ENCODE measurements around the gene TAS2R42.
A peak's percentile ranks its signal among the peaks of the same experiment; 100 is the strongest.

The TAS2R42 gene

DNA sequence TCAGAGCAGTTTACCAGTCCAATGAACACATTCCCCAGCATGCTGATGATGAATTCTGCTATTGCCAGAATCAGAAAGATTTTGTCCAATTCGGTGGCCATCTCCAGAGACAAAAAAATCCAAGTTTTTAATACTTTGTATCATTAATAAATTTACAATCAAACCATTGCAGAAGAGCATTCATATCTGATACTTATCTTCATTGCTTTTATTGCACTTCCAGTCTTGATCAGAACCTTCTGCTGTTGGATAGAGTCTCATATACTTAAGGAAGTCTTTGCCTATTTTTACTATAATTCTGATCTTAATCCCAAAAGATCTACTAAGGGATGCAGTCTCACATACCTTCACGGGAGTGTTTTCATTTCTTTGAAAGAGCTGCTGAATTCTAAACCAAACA, at the start of gene TAS2R42:
TSS of gene TAS2R42 (minus strand) at position 101 of the 400 bp plus-strand sequence. CDS start at position 101, 0 bp downstream.
- no peak for DNase-seq

DNA sequence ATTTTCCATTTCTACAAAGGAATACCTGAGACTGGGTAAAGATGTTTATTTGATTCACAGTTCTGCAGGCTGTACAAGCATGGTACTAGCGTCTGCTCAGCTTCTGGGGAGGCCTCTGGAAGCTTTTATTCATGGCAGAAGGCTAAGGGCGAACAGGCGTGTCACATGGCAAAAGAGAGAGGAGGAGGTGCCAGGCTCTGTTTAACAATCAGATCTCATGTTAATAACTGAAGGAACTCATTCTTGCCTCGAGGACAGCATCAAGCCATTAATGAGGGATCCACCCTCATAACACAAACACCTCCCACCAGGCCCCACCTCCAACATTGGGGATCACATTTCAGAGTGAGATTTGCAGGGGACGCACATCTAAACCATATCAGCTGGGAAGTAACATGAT, 46.8 kb upstream of the TAS2R42 start:
- no peak for DNase-seq

GRCh38 chr12:11228296-11228879, 41.7 kb upstream of the TAS2R42 start:
- peak; percentile 1 to 4 for DNase-seq

DNA sequence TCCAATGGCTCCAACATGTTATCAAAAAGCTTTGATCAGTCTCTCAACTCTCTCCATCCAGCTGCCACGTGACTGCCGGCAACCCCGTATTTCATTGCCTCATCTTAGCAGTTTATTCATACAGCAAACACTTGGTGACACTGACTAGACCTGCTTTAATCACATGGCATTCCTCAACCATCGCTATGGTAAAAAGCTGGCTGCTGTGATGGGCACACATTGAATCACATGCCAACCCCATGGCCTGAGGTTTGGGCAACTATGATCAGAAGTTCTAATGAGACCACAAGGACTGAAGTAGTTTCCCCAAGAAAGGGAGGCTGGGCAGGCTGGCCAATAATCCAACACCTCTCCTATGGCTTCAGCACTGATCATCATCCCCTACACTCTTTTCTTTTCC, 40.6 kb upstream of the TAS2R42 start:
- no peak for DNase-seq

DNA sequence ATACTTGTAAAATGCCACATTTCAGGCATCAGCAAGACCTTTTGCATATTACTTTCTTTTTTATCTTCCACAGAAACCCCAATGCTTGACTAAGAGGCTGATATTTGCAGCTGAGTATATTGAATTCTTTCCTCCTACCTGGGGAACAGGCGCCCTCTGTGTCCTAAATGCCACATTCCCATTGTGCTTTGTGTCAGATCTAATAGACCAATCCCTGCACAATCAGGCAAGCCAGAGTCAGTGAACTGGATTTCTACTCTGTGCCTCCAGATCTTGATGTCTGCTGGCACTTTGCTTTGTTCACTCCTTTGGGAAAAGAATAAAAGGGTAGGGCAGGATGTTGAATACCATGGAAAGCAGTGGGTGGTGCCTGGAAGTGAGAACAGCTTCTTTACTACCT, 22.4 kb upstream of the TAS2R42 start:
- DNase-seq = no peak

DNA sequence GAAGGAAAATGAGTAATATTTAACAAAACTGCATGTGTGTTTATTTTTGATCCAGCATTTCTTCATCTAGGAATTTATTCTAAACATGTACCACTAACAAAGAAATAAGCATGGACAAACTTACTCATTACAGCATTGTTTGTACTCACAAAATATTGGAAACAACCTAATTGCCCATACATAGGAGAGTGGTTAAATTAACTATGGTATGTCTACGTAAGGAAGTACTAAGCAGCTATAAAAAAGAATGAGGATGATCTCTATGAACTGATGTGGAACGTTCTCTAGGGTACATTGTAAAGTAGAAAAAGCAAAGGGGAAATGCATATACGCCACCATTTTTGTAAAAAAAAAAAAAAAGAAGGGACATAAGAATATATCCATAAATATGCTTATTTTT, 17.4 kb upstream of the TAS2R42 start:
- no peak for DNase-seq

- no peak for DNase-seq
Measured at GRCh38 chr12:11202811-11203210, 16.1 kb upstream of the TAS2R42 start.

DNA sequence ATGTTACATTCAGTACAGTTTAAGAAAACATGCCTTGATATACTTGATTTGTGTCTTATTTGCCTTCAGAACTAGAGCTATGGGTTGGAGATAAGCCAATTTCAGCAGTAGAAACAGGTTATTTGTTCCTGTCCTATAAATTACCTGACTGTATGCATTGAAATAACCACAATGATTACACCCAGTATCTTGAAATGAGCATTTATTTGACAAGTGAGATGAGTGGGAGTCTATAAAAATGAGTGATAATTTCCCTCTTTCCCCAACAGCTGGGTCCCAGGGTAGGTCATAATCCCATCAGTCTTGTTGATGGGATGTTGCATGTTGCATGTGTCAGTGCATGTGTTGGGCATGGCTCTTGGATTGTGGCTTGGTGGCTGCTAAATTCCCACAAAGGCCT, 3.7 kb downstream of the TAS2R42 start:
- DNase-seq = no peak

GRCh38 chr12:11182529-11182928, 4.2 kb downstream of the TAS2R42 start:
- DNase-seq = no peak

- DNase-seq = no peak
Measured at GRCh38 chr12:11178250-11178649, 8.5 kb downstream of the TAS2R42 start.

- DNase-seq = no peak
Measured at GRCh38 chr12:11174022-11174421, 12.7 kb downstream of the TAS2R42 start.

DNA sequence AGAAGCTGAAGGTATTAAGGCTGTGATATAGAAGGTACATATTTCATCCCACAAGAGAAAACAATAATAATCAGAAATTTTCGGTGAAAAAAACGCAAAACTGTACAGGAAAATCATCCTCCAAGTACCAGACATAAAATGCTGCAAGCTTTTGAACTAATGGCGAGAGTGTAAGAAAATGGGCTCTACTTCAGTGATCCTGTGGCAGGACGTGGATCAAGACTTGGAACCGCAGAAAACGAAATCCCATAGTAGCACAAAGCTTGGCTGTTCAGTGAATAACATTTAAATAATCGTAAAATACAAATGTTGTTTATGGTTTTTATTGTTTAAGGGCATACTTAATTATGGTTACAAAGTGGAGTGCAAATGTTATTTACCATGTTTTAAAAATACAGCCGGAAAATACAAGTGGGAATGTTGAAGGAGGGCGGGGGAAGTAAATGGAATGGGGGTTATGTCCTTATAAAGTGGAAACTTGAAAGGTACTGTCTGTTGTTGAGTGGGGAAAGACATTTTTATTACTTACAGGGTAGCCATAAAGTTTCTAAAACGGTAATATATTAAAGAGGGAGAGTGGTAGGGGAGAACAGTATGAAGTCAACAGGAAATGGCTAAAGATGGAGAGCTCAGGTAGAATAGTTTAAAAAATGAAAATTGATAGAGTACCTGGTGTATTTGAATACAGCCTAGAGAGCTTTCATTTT, 14.6 kb downstream of the TAS2R42 start:
- DNase-seq = no peak

DNA sequence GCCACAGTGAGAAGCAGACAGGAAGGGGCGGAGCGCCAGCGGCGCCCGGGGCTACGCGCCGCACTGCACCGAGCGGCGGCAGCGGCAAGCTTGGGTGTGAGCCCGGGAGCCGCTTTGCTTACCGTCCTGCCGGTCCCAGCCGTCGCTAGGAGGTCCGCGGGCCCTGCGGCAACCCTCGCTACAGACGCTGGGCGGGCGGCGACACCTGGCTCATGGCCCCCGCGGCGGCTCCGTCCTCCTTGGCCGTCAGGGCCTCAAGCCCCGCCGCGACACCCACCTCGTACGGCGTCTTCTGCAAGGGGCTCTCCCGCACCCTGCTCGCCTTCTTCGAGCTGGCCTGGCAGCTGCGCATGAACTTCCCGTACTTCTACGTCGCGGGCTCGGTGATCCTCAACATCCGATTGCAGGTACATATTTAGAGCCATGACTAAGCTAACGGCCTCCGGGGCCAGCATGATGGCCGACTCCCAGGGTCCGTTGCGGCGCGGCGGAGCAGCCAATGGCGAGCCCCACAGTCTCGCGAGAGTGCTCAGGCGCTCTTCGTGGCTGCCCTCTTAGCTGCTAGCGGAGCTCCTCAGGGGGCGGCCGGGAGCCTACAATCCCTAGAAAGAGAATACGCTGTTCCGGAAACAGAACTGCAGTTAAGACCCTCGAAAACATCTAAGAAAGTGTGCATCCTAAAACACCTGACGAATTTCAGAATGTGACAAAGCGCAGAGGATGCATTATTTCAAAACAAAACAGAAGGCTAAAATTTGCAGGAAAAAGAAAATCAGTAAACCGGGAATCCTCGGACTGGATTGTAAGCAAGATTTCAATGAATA, 15.4 kb downstream of the TAS2R42 start, which contains the start of gene SMIM10L1:
TSS of gene SMIM10L1 (plus strand) at position 50 of the 824 bp plus-strand sequence. CDS start at position 213, 163 bp downstream.
- DNase-seq = peak; percentile 87

- no peak for DNase-seq
Measured at GRCh38 chr12:11170810-11171144, 16.0 kb downstream of the TAS2R42 start.

DNA sequence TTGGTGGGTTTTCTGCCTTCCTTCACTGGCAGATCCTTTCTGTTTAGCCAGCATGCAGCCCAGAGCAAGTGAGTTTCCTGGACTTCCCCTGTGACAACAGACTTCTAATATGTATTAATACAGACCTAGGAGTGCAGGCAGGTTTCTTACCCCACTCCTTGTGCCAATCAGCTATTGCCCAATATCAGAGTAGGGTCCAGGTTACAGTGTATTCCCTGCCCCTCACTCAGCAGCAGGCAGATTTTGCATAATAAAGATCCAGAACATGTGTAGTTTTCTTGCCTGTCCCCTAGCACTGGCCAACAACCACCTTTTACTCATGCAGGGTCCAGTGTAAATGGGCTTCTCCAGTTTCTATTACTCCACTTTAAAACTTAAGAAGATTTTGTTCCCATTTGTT, 20.4 kb downstream of the TAS2R42 start:
- no peak for DNase-seq

DNA sequence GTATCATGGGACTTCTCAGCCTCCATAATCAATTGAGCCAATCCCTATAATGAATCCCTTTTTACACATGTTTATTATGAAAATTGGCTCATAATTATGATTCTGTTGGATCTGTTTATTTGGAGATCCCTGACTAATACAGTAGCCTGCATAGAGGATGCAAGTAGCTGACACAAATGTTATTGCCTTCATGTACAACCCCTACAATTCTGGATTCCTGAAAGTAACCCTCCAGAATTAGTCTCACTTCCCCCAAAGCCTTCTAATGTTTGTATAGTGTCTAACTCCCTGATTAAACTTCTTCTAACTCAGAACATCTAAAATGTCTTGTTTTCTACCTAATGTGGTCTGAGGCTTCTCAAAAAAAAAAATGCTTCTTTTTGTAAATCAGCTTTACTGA, 22.4 kb downstream of the TAS2R42 start:
- no peak for DNase-seq

GRCh38 chr12:11162502-11162901, 24.2 kb downstream of the TAS2R42 start:
- DNase-seq = no peak

DNA sequence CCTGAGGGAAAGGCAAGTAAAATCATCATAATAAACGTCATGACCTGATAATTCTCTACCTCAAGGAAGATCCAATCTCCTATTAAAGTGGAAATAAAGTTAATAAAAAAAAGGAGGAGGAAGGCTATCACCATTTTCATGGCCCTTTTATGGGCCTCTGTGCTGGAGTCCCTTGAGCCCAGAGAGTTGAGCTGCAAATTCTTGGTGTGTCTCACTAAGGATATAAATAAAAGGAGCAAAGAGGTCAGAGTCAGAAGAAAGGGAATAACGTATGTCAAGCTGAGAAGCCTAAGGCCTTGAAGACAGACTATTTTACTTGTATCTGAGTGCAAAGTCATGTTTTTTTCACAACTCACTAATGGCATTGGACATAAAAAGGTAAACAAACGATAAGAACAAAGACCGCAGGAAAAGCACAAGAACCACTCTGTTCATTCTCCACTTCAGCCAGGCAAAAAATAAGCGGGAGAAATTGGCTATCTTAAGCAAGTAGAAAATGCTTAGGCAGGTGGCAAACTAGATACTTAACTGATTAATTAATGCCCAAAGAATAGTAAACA, 27.8 kb downstream of the TAS2R42 start:
- no peak for DNase-seq

DNA sequence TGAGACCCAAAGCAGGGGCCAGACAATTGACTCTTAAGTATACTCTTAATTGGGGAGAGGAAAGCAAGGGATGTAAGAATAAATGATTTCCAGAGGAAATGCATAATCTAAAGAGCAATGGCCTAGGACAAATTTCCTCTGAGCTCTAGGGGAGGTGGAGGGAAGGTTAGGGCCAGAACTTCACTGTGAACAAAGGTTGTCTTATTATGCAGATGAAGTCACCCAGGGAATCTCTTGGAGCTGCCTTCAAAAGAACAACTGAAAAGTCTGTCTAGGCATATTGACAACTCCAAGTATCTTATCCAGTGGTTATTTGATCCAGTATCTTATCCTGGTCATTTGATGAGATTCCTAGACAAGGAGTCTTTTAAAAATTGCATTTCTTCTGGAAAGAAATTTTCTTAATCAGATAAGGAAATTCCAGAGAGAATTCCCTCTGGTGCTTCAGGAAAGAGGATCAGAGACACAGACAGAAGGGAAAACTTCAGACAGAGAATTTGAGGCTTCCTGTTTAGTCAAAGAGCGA, 32.3 kb downstream of the TAS2R42 start:
- DNase-seq = no peak

GRCh38 chr12:11152725-11153124, 34.0 kb downstream of the TAS2R42 start:
- no peak for DNase-seq

DNA sequence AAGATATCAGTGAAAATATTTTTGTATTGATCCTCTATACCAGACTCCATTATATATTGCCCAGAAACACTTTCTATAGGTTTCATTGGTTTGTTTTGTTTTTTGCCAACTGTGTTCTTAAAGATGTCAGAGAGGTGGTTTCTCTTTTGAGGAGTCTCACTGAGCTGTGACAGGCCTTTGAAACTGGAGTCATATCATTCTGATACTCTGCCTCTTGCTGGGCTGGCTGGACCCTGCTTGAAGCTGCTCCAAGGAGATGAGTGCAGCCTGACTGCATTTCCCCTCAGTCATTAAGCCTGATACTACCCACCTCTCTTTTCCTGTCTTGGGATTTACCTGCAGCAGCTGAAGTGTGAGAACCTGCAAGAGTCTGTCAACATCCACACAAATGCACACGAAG, 35.9 kb downstream of the TAS2R42 start:
- DNase-seq = no peak

GRCh38 chr12:11147420-11147819, 39.3 kb downstream of the TAS2R42 start:
- no peak for DNase-seq

DNA sequence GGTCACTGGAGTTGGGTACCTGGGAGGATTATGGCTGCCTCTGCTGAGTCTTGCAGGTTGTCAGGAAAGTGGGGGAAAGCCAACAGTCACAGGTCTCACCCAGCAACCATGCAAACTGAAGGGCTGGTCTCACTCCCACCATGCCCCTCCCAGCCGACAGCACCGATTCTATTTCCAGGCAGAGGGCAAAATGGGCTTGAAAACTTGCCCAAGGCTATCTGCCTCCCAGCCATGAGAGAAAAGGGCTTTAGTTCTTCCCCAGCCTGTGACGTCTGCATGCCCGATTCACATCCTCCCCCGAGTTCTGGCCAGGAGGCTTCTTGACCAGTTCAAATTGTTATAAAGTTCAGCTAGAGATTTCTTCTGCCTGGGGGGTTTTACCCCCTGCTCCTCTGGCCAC, 42.4 kb downstream of the TAS2R42 start:
- no peak for DNase-seq
